SU-DHL-6 (cell line): ENCODE data around the gene SMARCD3.

Source experiments
- EZH2phosphoT487 ChIP-seq: fragments of 200-600 bp; sonication (generic), shearing (Covaris generic); conservative IDR thresholded peaks from 2 replicates; pipeline ENCODE4 v1.6.1; 2018; ENCODE audit warnings: mild to moderate bottlenecking, antibody characterized with exemption, low read length, moderate library complexity, mixed read lengths
- TF ChIP-seq, protein P1 (sequence below): fragments of 200-600 bp; sonication (generic); IDR thresholded peaks from one replicate; pipeline ENCODE4 v1.5.1; 2017; ENCODE audit warnings: antibody characterized with exemption, mild to moderate bottlenecking, low read length, moderate library complexity; ENCODE audit not compliant: insufficient read depth, poor library complexity, severe bottlenecking

DNA sequence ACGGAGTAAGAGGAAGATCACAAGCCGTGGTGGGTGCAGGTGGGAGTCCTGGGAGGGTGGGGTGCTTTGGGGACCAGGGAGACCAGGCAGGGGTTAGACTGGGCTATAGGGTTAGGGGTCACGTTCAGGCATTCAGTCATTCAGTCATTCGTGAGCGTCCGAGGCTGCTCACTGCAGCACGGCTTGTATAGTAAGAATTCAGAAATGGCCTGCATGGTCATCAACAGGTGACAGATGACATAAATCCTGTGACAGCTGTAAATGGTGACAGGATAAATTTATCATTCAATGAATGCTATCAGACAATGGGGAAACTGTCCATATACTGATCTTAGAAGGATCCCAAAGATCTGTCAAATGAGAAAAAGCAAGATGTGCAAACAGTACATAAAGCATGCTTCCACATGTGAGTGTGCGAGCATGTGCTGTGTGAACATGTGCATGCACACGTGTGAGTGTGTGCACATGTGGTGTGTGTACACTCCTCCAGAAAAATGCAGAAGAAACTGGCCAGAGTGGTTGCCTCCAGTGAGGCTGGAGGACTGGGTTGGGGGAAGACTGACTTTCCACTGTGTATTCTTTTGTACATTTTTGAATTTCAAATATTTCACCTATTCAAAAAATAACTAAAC lies 32.0 kb upstream of the SMARCD3 start:
- TF ChIP-seq, protein P1, sequence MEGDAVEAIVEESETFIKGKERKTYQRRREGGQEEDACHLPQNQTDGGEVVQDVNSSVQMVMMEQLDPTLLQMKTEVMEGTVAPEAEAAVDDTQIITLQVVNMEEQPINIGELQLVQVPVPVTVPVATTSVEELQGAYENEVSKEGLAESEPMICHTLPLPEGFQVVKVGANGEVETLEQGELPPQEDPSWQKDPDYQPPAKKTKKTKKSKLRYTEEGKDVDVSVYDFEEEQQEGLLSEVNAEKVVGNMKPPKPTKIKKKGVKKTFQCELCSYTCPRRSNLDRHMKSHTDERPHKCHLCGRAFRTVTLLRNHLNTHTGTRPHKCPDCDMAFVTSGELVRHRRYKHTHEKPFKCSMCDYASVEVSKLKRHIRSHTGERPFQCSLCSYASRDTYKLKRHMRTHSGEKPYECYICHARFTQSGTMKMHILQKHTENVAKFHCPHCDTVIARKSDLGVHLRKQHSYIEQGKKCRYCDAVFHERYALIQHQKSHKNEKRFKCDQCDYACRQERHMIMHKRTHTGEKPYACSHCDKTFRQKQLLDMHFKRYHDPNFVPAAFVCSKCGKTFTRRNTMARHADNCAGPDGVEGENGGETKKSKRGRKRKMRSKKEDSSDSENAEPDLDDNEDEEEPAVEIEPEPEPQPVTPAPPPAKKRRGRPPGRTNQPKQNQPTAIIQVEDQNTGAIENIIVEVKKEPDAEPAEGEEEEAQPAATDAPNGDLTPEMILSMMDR = no peak
- no peak for TF ChIP-seq EZH2phosphoT487
